DOHH2 (cell line): Measurements from ENCODE around the gene WDR87.

ENCODE experiments used
- CTCF ChIP-seq: fragments of 200-600 bp; sonication (generic); IDR thresholded peaks from one replicate; pipeline ENCODE4 v1.5.1; 2014; ENCODE audit warnings: antibody characterized with exemption, mild to moderate bottlenecking, low read depth, low read length; ENCODE audit not compliant: poor library complexity, severe bottlenecking
- EZH2phosphoT487 ChIP-seq: fragments of 200-600 bp; sonication (generic); IDR thresholded peaks from 2 replicates; pipeline ENCODE4 v1.6.1; 2017; ENCODE audit warnings: borderline replicate concordance, mild to moderate bottlenecking, antibody characterized with exemption, low read length, moderate library complexity, mixed read lengths

GRCh38 chr19:37867831-37868230 lies 38.6 kb downstream of the WDR87 start:
- TF ChIP-seq CTCF (no peak), EZH2phosphoT487 (no peak)
